GM21786 (cell line): ENCODE results near the gene DCTN5.
A peak's percentile ranks its signal among the peaks of the same experiment; 100 is the strongest.
"Not testable (repeated sequence)": the region's sequence is repeated elsewhere in the genome, so short reads cannot be mapped to it uniquely, and the experiment has no call there.

Source experiments
- ATAC-seq: cut with Tn5 transposase; IDR thresholded peaks from one replicate; pipeline ENCODE4 v1.9.1; 2021; ENCODE audit not compliant: unreplicated experiment

Gene DCTN5

DNA sequence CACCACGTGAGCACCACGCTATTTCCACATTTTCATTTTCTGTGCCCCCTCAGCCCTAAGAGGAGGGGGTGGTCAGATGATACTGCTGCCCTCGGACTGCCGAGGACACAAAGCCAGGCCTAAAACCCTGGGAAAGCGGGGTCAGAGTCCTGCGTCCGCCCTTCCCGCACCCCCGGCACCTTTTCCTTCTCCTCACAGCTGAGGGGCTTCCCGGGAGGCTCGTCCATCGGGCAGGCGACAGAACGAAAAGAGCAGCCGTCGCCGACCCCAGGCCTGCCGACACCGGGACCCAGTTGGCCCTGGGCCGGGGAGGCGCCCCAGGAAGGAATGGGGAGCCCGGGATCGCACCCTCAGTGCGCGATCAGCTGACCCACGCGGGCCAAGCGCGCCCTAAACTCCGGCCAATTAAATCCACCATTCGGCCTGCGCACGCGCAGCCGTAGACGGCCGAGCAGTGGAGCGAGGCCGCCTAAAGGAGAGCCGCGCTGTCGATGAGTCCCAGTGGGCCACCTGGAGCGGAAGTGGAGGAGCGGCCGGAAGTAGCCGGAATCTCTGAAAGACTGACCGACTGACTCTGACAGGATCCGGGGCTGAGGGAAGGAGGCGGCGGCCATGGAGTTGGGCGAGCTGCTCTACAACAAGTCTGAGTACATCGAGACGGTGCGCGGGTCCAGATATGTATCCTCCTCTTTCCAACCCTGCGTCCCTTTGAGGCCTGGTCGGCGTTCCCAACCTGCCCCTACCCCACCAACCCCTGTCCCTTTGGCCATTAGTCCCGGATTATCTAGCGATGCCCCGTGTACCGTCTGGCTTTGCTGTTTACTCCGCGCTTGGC, at the start of gene DCTN5, which contains the start of gene PALB2:
TSS of gene DCTN5 (plus strand) at position 536 of the 835 bp plus-strand sequence. CDS start at position 613, 77 bp downstream.
TSS of gene PALB2 (minus strand) at position 380 of the 835 bp plus-strand sequence. CDS start at position 227, 153 bp downstream.
- ATAC-seq: peak; percentile 95

DNA sequence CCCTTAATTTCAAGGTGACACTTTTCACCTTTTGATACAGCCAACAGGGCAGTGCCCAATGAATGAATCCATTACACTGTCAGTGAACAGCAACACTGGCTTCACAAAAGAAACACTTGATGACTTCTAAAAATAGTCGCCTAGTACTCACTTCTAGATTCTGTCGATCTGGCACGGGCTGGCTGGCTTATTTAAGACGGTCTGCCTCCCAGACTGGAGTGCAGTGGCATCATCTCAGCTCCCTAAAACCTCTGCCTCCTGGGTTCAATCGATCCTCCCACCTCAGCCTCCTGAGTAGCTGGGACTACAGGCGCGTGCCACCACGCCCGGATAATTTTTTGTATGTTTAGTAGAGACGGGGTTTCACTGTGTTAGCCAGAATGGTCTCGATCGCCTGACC, 47.1 kb upstream of the DCTN5 start:
- ATAC-seq: no peak

DNA sequence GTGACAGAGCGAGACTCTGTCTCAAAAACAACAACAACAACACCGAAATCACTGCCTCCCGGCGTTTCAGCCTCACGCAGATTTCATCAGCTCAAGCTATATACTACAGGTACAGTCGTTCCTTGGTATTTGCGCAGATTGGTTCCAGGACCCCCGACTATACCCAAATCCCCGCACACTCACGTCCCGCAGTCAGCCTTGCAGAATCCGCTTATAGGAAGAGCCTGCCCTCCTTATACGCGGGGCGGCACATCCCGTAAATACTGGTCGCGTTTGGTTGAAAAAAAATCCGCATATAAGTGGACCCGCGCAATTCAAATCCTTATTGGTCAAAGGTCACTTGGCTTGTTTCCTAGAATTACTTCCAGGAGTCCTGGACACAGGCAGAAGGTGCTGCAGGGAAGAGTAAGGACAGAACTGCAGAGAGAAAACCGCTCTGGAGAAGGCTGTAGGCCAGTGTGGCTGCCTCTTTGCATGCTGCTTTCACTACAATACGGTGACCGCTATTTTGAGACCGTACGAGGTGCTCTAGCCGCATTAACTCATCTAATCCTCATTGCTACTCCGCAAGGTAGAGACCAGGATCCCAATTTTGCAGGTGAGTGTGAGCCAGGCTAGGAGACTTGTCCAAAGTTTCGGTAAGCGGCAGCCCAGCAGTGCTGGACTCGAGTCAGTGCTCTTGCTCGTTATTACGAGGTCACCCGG, 45.9 kb upstream of the DCTN5 start:
- no peak for ATAC-seq

DNA sequence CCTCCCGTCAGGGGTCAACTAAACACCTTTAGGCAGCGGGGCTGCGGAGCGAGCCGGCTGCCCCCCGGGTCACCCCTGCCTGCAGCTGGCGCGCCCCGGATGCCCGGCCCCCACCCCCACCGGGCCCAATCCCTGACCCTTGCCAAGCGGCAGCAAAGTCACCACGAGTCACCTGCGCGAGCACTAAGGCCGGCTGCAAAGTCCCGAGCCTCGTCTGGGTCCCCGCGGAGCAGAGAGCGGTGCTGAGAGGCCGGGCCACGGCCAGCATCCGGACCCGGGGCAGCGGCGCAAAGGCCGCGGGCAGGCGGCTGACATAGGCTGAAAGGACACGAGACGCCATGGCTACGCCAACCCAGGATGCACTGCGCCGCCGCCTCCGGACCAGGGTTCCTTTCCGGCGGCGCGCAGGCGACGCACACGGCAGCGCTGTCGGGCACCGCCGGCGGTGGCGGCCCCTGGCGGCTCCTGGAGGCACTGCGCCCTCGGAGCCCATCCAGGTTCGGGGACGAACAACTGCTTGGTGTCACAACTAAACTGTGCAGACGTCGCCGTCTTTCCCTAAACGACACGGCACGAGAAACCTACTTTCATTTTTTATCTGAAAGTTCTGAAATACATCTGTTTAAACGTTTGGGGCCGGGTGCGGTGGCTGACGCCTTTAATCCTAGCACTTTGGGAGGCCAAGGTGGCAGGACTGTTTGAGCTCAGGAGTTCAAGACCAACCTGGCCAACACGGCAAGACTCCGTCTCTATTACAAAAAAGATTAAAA, 45.1 kb upstream of the DCTN5 start, which contains the start of gene NDUFAB1:
TSS of gene NDUFAB1 (minus strand) at position 366 of the 770 bp plus-strand sequence. CDS start at position 340, 26 bp downstream.
- peak; percentile 93 for ATAC-seq

DNA sequence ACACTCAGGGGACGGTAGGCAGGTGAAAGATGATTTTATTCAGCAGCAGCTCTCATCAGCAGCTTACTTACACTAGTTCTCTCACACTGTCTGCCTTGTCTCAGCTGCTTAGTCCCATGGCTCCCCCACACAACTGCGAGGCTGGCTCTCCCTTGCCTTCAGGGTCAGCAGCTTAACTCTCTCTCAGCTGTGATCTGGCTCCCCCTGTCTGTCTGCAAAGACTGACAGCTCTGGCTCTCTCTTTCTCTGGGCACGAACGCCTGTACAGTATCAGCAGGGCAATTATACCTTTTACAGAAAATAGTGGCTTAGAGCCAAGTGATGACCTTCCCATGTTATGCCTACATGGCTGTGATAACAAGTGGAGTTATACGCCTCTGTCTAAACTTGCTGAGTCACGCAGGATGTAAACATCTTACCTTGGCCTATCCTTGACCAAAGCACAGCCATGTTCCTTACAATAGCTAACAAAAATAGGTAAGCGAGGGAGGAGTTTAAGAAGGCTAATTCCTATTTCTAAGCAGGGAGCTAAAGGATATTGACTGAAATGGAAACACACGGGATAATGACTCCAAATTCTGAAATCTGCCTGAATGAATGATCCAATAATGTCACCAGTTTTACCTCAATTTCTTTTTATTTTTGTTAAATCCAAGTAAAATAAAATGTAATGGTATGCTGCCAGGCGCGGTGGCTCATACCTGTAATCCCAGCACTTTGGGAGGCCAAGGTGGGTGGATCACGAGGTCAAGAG, 44.1 kb upstream of the DCTN5 start:
- ATAC-seq: no peak

DNA sequence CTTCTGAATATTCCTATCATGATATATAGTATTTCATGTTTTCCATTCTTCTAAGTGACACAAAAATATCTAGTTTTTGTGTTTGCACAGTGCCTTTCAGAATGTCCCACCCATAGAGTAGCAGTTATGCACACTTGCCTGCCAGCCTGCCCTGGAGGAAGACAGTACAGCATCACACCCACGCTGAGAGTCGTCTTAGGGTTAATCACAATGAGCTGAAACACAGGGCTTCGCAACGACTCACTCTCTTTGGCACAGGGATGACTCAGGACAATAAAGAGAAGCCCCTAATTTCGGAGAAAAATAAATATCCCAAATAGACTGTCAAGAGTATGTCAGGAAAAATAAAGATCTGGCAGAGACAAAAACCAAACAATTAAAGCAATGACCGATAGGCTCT, 33.5 kb upstream of the DCTN5 start:
- no peak for ATAC-seq

DNA sequence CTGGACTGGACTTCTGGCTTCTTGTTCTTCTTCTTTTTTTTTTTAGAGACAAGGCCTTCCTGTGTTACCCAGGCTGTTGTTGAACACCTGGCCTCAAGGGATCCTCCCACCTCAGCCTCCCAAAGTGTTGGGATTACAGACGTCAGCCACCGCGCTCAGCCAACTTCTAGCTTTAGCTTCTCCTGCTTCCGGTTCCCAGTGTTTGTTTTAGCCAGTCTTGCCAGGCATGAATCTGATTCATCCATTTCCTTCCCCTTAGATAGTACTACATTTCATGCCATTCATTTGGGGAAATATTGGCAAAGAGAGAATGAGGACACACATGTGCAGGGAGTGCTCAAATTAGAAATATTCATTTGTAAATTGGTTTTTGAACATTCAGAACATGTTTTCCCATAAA, 33.1 kb upstream of the DCTN5 start:
- ATAC-seq: no peak

DNA sequence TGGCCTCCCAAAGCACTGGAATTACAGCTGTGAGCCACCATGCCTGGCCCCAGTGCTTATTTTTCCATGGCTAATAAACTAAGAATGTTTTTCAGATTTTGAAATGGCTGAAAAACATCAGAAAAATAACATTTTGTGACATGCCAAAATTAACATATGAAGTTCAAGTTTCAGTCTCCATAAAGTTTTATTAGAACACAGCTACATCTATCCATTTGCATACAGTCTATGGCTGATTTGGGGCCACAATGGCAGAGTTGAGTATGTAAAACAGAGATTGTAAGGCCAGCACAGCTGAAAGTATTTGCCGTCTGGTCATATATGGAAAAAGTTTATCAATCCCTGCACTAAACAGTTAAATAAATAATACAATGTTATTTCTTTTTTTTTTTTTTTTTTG, 31.3 kb upstream of the DCTN5 start:
- no peak for ATAC-seq

DNA sequence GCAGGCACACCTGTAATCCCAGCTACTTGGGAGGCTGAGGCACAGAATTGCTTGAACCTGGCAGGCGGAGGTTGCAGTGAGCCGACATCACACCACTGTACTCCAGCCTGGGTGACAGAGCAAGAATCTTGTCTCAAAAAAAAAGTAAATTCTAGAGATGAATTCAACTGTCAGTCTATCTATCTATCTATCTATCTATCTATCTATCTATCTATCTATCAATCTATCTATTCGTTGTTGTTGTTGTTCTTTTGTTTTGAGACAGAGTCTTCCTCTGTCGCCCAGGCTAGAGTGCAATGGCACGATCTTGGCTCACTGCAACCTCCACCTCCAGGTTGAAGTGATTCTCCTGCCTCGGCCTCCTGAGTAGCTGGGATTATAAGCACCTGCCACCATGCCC, 30.4 kb upstream of the DCTN5 start:
- not testable (repeated sequence) for ATAC-seq

DNA sequence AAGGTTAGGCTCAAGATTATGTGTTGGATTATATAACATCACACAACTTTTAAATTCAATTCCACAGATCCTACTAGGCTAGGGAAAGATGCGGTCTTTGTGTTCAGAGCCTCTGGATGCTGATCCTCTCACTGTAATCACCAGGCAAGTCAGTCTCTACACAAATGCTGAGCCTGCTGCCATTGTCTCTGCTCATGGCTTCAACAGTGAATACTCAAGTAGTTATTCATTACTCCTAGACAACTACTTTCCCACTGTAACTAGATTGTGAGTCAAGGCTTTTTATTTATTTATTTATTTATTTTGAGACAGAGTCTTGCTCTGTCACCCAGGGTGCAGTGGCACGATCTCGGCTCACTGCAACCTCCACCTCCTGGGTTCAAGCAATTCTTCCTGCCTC, 29.3 kb upstream of the DCTN5 start:
- ATAC-seq: no peak

DNA sequence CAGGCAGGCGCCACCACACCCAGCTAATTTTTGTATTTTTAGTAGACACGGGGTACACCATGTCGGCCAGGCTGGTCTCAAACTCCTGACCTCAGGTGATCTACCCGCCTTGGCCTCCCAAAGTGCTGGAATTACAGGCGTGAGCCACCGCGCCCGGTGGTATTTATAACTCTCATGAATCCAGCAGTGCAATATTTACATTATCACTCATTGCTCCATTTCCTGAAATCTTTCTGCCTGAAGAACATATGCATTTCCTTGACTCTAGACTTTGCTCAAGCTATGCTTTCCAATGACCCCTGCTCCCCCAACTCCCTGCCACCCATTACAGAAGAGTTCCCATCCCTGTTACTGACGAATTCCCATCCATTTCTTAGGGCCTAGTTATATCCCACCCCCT, 25.5 kb upstream of the DCTN5 start:
- ATAC-seq: no peak

DNA sequence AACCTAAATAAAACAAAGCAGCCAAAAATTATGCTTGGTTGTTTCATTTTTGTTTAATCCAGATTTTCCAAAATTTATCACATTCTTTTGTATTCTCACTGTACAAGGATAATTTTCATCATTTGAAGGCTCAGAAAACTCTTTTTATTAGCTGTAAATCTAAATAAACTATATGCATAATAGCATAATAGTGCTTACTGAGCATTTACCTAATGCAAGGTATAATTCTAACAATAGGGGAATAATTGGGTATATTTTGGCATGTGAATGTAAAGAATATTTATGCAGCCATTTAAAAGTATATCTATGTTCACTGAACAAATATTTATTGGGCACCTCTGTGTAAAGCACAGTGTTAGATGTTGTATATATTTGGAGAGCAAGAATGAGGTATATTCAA, 17.2 kb upstream of the DCTN5 start:
- no peak for ATAC-seq

DNA sequence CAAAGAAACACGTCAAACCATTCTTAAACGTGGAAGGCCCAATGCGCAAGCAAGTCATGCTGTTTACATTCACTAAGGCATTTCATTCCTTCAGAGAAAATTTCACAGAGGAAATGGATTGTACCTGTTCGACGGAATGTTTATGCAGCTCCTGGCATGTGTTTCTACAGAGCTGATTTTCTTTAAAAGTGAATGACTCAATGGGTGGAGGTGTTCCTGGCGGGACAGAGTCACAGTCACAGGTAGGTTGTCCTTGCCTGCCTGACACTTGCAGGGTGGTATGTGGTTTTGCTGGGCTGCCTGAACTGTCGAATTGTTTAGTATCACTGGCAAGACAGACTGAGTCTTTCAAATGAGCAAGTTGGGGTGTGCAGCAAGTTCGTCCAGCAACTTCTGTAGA, 11.8 kb upstream of the DCTN5 start:
- no peak for ATAC-seq

DNA sequence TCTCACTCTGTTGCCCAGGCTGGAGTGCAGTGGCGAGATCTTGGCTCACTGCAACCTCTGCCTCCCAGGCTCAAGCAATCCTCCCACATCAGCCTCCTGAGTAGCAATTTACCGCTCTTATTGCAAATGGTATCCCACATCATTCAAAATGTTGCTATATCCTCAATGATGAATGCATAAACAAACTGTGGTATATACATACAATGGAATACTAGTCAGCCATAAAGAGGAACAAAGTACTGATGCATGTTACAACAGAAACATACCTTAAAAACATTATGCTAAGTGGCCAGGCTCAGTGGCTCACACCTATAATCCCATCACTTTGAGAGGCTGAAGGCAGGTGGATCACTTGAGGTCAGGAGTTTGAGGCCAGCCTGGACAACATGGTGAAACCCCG, 9.4 kb upstream of the DCTN5 start:
- ATAC-seq: not testable (repeated sequence)

DNA sequence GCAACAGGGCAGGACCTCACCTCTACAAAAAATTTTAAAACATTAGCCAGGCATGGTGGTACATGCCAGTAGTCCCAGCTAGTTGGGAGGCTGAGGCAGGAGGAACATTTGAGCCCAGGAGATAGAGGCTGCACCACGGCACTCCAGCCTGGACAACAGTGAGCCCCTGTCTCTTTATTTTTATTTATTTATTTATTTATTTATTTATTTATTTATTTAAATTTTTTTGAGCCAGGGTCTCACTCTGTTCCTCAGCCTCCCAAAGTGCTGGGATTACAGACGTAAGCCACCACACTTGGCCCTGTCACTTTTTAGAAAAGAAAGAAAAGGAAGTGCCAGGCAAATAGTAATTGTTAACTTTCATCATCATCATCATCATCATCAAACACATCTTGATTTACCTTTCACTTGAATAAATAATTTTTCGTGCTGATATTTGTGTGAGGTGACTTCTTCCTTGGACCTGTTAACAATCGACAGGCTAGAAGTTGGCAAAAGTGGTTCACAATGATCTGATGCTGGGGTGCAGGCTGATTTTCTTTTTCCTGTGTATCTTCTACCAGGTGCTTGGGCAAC, 6.7 kb upstream of the DCTN5 start:
- ATAC-seq: no peak

DNA sequence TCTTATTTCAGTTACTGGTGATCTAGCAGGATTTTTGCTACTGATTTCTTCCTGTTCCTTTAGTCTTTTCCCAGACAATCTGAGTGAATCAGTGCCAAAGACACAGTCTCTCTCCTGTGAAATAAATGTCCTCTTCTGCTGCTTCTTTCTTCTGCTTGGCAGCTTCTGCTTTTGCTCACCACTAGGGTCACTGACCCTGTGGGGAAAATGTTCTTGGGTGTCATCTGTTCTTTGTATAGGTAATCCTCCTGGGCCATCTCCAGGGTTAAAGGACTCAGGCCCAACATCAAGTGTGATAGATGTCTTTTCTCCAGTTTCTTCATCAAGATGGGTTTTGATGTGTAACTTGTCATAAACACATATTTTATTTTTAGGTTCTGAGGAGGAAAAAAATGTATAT, 5.3 kb upstream of the DCTN5 start:
- ATAC-seq: no peak

DNA sequence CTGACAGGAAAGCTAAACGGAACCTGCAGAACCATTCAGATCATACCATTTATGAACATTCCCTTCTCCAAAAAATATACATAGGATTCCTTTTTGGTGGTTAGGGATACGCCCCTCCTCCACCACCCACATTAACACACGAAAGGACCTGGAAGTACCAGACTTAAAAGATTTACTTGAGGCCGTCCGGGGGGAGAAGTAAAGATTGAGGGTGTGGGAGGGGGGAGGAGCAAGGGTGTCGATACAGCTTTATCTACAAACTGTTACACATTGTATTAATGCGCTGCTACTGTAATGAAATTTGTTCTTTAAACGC, 693 bp upstream of the DCTN5 start:
- ATAC-seq: no peak

DNA sequence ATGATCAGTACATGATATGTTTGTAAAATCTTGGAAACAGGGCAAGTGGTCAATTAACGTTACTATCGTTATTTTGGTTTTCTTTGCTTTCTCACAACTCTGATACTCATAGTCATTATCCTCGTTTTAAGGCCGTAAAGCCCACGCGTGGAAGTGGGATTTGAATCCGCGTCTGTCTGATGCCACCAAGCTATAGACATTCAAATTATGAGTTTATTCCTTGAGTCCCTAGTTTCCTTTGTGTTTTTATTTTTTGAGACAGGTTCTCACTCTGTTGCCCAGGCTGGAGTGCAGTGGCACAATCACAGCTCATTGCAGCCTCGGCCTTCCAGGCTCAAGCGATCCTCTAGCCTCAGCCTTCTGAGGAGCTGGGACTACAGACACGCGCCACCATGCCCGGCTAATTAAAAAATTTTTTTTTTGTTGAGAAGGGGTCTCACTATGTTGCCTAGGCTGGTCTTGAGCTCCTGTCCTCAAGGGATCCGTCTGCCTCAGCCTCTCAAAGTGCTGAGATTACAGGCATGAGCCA, 1.0 kb downstream of the DCTN5 start:
- ATAC-seq: no peak

DNA sequence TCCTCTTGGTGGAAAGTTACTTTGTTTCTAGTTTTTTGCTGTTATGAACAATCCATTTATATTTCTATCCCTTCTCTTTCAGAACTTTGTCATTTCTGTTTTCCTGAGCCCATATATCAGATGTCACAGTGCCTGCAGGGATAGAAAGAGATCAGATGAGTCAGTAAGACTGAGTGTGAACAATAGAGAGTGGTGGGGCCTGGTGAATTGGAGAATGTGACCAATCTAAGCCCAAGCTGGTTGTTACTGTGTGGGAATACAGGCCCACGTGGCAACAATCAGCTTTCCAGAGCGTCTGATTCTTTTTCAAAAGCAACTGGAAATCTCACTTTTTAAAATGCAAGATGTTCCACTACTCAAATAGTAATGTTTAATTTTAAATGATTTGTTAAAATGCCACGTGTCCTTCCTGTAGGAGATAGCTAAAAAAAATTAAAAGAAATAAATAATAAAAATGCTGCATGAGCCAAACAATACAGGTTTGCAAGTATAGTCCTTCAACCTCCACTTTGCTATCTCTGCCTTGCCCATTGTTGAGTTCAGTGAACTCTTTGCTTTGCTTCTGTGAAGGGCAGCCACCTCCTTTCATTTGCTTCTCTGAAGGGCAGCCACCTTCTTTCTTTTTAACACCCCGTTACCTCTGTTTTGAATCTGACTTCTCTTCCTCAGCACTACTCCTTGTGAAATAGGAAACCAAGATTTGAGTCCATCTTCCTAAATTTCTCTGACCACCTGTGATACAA, 9.6 kb downstream of the DCTN5 start:
- ATAC-seq: no peak
